ENCODE data around the gene RNF26.

The RNF26 gene

DNA sequence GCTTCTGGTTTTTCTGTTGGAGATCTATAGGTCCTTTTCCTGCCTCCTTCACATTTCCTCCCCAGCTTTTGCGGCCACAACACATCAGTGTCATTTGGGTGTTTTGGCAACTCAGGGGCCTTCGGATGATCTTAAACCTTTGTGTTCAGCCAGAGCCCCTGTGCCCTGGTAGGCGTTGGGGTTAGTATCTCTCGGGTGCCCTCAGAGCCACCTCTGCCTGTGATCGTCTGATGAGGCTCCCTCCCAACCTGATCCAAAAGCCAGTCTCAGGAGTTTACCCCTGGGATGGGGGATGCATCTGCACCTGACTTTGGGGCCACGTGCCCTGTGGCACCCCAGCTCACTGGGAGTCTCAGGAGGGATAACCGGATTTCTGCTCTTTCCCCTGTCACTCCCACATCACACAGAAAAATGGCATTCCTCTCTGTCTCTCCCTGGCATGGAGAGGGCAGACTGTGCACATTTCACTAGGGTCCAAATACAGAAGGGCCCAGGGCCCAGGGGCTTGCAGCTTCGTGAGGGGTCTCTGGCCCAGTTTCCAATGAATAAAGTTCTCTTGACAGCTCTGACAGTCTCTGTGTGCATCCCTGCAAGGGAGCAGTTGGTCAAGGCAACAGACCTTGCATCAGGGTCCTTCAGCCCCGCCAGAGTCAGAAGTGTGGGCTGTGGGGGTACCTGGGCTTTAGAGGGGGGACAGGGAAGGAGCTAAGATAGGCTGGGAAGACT lies 2.6 kb downstream of the RNF26 start:
- no peak overlapping the region for H3K4me3 ChIP-seq (ENCODE audit: low read depth, low read length)
- DNase-seq (ENCODE audit: low read depth): no peak
- TF ChIP-seq MYC (IDR thresholded peaks at IDR 0.05; ENCODE audit: low read depth, low read length) (no peak), POLR2A (IDR thresholded peaks at IDR 0.05; ENCODE audit: extremely low read depth, insufficient read length) (no peak)
- TF ChIP-seq, protein P1, sequence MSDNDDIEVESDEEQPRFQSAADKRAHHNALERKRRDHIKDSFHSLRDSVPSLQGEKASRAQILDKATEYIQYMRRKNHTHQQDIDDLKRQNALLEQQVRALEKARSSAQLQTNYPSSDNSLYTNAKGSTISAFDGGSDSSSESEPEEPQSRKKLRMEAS (IDR thresholded peaks at IDR 0.05; ENCODE audit: low read depth, low read length): no peak
- TF ChIP-seq, protein P2, sequence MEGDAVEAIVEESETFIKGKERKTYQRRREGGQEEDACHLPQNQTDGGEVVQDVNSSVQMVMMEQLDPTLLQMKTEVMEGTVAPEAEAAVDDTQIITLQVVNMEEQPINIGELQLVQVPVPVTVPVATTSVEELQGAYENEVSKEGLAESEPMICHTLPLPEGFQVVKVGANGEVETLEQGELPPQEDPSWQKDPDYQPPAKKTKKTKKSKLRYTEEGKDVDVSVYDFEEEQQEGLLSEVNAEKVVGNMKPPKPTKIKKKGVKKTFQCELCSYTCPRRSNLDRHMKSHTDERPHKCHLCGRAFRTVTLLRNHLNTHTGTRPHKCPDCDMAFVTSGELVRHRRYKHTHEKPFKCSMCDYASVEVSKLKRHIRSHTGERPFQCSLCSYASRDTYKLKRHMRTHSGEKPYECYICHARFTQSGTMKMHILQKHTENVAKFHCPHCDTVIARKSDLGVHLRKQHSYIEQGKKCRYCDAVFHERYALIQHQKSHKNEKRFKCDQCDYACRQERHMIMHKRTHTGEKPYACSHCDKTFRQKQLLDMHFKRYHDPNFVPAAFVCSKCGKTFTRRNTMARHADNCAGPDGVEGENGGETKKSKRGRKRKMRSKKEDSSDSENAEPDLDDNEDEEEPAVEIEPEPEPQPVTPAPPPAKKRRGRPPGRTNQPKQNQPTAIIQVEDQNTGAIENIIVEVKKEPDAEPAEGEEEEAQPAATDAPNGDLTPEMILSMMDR (IDR thresholded peaks at IDR 0.05; ENCODE audit: low read depth, low read length): no peak

DNA sequence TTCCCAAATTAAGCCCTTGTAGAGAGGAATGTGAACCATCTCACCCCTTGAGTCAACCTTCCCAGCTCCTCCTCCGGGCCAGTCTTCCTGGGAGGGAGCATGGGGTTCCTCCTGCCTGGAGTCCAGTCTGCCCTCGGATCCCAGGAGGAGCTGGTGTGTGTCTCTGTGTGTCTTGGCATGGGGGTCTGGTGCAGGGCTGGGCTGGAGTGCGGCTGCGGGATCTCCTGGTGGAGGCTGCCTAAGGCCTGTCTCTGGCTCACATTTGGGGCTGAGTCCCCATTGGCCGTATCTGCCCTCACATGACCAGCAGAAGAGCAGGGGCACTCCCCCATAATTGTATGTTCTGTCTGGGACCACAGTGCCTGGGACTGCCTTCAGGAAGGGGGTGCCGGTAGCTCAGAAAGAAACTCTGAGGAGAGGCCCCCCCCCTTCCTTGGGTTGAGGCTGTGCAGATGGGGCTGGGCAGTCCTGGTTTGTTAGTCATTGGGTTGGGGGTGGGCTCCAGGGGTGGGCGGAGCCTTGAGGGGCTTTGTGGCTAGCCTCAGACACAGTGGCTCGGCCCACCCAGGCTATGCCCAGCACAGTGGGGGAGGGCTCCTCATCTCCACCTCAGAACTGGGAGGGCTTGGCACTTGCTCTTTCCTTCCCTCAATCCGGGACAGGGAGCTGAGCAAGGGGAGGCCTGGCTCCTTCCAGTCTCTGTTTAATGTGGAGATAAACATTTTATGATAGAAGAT lies 3.4 kb downstream of the RNF26 start:
- peak; percentile 49 for DNase-seq (ENCODE audit: low read depth)
- TF ChIP-seq, protein P1 (IDR thresholded peaks at IDR 0.05; ENCODE audit: low read depth, low read length): no peak
- H3K4me3 ChIP-seq (ENCODE audit: low read depth, low read length): no peak overlapping the region

DNA sequence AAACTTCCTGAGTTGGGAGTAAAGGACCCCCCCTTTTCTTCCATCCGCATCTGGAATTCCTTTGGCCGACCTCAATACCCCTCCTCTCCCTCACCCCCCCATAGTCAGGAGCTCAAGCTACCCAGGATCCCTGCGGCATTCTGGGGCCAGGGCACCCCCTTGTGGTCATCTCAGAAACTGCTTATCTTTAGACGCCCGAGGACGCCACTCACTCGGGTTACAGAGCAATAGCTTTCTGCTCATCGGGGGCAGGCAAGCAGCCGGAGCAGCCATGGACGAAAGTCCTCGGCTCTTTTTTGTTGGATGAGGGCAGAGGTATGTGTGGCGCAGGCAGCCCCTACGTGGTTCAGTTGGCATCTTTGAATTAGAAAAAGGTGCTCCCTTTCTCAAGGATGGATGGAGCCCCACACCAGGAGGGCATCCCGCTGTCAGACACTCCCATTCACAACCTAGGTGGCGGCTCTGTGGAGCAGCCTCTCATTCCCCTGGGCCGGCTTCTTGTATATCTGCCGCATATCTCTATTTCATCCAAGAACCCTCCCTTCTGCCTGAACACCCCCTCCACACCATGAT lies 4.1 kb downstream of the RNF26 start:
- peak; percentile 78 for DNase-seq (ENCODE audit: low read depth)
- no peak for TF ChIP-seq POLR2A (IDR thresholded peaks at IDR 0.05; ENCODE audit: extremely low read depth, insufficient read length)
- TF ChIP-seq, protein P2 (IDR thresholded peaks at IDR 0.05; ENCODE audit: low read depth, low read length): peak; percentile 86
- H3K4me3 ChIP-seq (ENCODE audit: low read depth, low read length): no peak overlapping the region

DNA sequence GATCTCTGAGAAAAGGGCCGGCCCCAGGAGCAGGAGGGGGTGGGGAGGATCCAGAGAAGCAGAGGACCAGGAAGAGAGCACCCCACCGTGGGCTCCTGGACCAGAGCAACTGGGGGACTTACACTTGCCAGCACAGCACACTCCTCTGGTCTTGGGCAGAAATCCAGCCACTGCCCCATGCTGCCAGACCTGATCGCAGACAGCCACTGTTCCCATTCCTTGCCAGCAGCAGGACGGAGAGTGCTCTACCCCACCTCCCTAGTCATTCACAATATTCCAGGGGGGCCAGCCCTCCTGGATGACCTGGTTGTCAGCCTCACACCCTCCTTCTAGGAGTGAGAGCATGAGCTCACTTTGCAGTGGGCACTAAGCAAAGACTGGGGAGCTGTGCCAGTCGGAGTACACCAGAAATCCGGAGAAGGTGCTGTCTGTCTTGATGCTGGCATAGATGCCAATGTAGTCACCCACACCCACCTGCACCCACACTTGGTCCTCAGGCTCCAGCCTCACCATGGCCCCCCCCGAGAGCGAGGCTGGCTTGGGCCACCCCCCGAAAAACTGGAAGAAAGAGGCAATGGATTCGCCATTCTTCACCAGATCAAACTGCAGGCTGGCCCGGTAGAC lies 4.8 kb downstream of the RNF26 start:
- DNase-seq (ENCODE audit: low read depth): no peak
- H3K4me3 ChIP-seq (ENCODE audit: low read depth, low read length): no peak overlapping the region
- TF ChIP-seq, protein P1 (IDR thresholded peaks at IDR 0.05; ENCODE audit: low read depth, low read length): no peak
- TF ChIP-seq, protein P2 (IDR thresholded peaks at IDR 0.05; ENCODE audit: low read depth, low read length): no peak
- TF ChIP-seq POLR2A (IDR thresholded peaks at IDR 0.05; ENCODE audit: extremely low read depth, insufficient read length): no peak

DNA sequence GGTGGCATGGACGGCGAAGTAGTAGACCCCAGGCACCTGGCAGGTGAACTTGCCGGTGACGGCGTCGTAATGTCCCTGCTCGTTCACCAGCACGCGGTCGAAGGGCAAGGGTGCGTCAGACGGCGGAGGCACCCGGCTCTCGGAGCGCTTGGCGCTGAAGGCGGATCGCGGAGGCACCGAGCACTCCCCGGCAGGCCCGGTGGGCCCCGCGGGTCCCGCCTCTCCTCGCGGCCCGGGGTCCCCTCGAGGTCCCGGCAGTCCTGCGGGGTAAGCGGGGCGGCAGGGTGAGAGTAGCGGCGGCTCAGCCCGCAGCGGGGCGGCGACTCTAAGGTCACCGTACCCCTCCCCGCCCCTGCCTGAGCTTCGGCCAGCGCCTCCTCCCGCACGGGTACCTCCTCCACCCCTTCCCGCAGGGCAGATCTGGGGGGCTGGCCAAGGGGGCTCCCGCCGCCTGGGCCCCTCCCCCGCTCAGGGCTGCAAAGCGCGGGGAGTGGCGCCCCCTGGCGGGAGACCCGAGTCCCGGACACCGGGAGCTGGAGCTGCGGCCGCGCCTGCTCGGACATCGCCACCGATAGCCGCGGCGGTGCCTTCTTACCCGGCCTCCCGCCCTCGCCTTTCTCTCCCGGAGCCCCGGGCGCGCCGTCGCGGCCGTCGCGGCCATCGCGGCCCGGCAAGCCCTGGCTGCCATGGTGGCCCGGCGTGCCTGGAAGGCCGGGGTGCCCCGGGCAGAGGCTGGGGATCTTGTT lies 5.4 kb downstream of the RNF26 start:
- no peak overlapping the region for H3K4me3 ChIP-seq (ENCODE audit: low read depth, low read length)
- peak; percentile 52 for DNase-seq (ENCODE audit: low read depth)
- no peak for TF ChIP-seq MYC (IDR thresholded peaks at IDR 0.05; ENCODE audit: low read depth, low read length)
- no peak for TF ChIP-seq POLR2A (IDR thresholded peaks at IDR 0.05; ENCODE audit: extremely low read depth, insufficient read length)
- TF ChIP-seq, protein P2 (IDR thresholded peaks at IDR 0.05; ENCODE audit: low read depth, low read length): peak; percentile 53
- TF ChIP-seq, protein P1 (IDR thresholded peaks at IDR 0.05; ENCODE audit: low read depth, low read length): no peak

Measured in NB4 (cell line).